ENCODE data around the gene ONECUT1. TPM values are rescaled to one million over a fixed set of nuclear protein-coding genes. Genes with fewer than 3 reads are reported as not detected.

Gene ONECUT1
- total and polyA plus RNA-seq, 2 of the 8 experiments (the other 6 are each of a cell fraction or from before 2014, with no cell fraction given): 0.65 to 6.4 TPM

DNA sequence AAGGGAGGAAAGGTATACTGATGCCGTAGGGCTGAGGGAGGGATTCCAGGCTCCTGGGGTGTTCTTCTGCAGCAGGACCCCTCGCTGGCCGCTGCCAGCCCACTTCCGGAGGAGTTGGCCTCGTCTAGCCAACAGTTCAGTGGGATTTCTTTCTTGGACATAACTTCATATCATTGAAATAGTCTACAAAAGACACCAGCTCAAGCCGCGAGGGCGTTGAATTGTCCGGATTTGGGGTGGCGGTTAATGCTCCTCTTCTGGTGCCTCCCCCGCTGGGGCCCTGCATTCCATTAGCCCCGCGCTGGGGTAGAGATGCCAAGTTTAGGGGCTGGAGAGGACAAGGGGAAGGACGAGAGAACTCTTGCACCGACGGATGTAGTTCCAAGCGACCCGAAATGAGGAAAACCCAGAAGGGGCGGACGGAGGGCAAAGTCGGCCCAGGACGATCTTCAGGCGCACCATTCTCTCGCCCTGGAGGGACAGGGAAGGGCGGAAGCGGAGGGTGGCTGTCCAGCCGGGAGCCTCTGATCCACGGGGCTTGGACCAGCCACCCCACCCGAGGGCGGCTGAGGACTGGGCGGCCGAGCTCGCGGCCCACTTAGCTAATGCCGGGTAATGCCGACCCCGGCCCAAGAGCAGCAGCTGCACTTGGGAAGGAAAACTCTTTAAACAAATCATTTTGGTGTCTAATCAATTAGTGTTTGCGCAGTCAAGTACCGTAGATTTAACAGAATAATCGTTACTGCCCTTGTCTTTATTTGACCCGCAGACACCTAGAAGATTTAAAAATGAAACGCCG lies 4.7 kb upstream of the ONECUT1 start:
- ChIA-PET CTCF (ENCODE audit: partially characterized antibody) (interaction anchor here (1.6 to 13.4 kb wide), 3 partner anchors 9 to 15 kb away, joined by 3 to 182 read pairs (median 6); partner anchors contain the start of gene ONECUT1), POLR2A (ENCODE audit: partially characterized antibody) (interaction anchor here (0.8 to 14.4 kb wide), 3 partner anchors 5 to 9 kb away, joined by 3 to 225 read pairs (median 225); partner anchors contain the start of gene ONECUT1)
- H2AK5ac ChIP-seq (ENCODE audit: low read depth, low read length): no peak overlapping the region
- peak overlapping the region; percentile 21 for H3K4ac ChIP-seq (replicated peaks; ENCODE audit: insufficient read length, low read depth, low read length)
- peaks cover 16% of the 10 kb centered on the region; the same call in 1 of the 2 replicates for H3K23me2 ChIP-seq (ENCODE audit: low read depth, low read length)
- H2BK20ac ChIP-seq (ENCODE audit: low read length): 0 out of 2 replicates have a peak overlapping the region, but pooled peaks have one; percentile 67
- peaks cover 19 to 35% of the 10 kb centered on the region in 2 experiments for H4K20me1 ChIP-seq (replicated peaks in 1 of 2; ENCODE audit: control insufficient read depth in 1 of 2, insufficient read depth in 2 of 2, low read length in 2 of 2)
- H3K56ac ChIP-seq (replicated peaks; ENCODE audit: insufficient read length, low read depth, low read length): no peak overlapping the region
- H3K18ac ChIP-seq (ENCODE audit: extremely low read depth, low read length): peak overlapping the region; percentile 71; the same call in 1 of the 2 replicates
- no peak for FAIRE-seq
- H3K4me2 ChIP-seq (ENCODE audit: insufficient read depth in 1 of 2, low read depth in 2 of 2, low read length in 2 of 2): peak overlapping the region; percentile 71 to 75
- DNase-seq (ENCODE audit: low read depth in 1 of 2, low spot score in 2 of 2): peak in 1 of 2 experiments; percentile 65
- H3K4me1 ChIP-seq (replicated peaks in 1 of 4; ENCODE audit: control insufficient read depth in 3 of 4, insufficient read depth in 4 of 4, low read length in 3 of 4): peaks cover 12 to 53% (median 39%) of the 10 kb centered on the region in 4 experiments
- no peak overlapping the region for H4K91ac ChIP-seq (replicated peaks; ENCODE audit: insufficient read length, low read length)
- 3% methylated on average over 43 of the region's 43 CpGs; no CpG with 5 or more reads in 1 of the 2 experiments for WGBS, 2 experiments (ENCODE audit: extremely low coverage in 1 of 2, insufficient coverage in 1 of 2, insufficient read length in 1 of 2, insufficient replicate concordance in 2 of 2, low coverage in 1 of 2, low lambda C conversion rate in 2 of 2, missing lambda C conversion rate in 1 of 2)
- no peaks in the 10 kb centered on the region for H3K9me3 ChIP-seq (ENCODE audit: insufficient read depth in 2 of 2, low read depth in 1 of 2, low read length in 1 of 2)
- peak overlapping the region in 1 of 4 experiments; percentile 5; a peak in 1 of 7 replicates for H3K9ac ChIP-seq (replicated peaks in 1 of 4; ENCODE audit: extremely low read depth in 1 of 4, low read depth in 3 of 4, low read length in 3 of 4)
- H3K27ac ChIP-seq (ENCODE audit: low read depth, low read length): no peak overlapping the region
- no peaks in the 10 kb centered on the region for H3K79me2 ChIP-seq (ENCODE audit: control insufficient read depth in 1 of 2, insufficient read depth in 2 of 2, low read length in 2 of 2)
- no peak overlapping the region for H2BK120ac ChIP-seq (replicated peaks; ENCODE audit: low read depth, low read length)
- peaks cover 66 to 99% (median 95%) of the 10 kb centered on the region in 4 experiments for H3K27me3 ChIP-seq (replicated peaks in 1 of 4; ENCODE audit: control insufficient read depth in 3 of 4, extremely low read depth in 1 of 4, insufficient read depth in 3 of 4, low read length in 3 of 4)
- H3K4me3 ChIP-seq (ENCODE audit: extremely low read depth in 1 of 4, insufficient read depth in 2 of 4, low read depth in 3 of 4, low read length in 4 of 4): peak overlapping the region; percentile 12 to 52 (median 16); a peak in 6 of 8 replicates
- H3K23ac ChIP-seq (ENCODE audit: insufficient read length): no peak overlapping the region
- no peaks in the 10 kb centered on the region for H3K36me3 ChIP-seq (ENCODE audit: control insufficient read depth in 2 of 4, insufficient read depth in 4 of 4, low read length in 3 of 4)
- H2BK15ac ChIP-seq (ENCODE audit: low read length): no peak overlapping the region
- H3K79me1 ChIP-seq (ENCODE audit: low read depth, low read length): peaks cover 2% of the 10 kb centered on the region; the same call in 1 of the 2 replicates
- no peak overlapping the region for H3K14ac ChIP-seq (ENCODE audit: insufficient read length)
- H2AFZ ChIP-seq (ENCODE audit: low read length): no peak overlapping the region
- H2BK12ac ChIP-seq (ENCODE audit: low read depth, low read length): 0 out of 2 replicates have a peak overlapping the region, but pooled peaks have one; percentile 31
- no peak overlapping the region; the same call in 1 of the 2 replicates for H2BK5ac ChIP-seq (ENCODE audit: low read depth, low read length)
- peak overlapping the region; percentile 63 for H4K8ac ChIP-seq (ENCODE audit: extremely low read depth, insufficient read depth, low read length)
- no peak overlapping the region for H4K5ac ChIP-seq (ENCODE audit: insufficient read length, low read depth, low read length)
- TF ChIP-seq SUZ12 (IDR thresholded peaks at IDR 0.05; ENCODE audit: low read length): peak; percentile 91
- TF ChIP-seq, protein P1, sequence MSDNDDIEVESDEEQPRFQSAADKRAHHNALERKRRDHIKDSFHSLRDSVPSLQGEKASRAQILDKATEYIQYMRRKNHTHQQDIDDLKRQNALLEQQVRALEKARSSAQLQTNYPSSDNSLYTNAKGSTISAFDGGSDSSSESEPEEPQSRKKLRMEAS (IDR thresholded peaks at IDR 0.05): no peak
